MCF 10A (cell line): ENCODE data around the gene TMEM123. TPM values are rescaled to one million over a fixed set of nuclear protein-coding genes. Genes with fewer than 3 reads are reported as not detected.

ENCODE experiments used
- BruUV-seq: library from RNA; stranded (reverse); fragments of 400-500 nt; replicated peaks from 2 replicates; lab custom pipeline; 2021; lab: Mats Ljungman, UMichigan
- CTCF ChIA-PET: fragments of 300-600 bp; sonication (Branson Sonifier 250); formaldehyde crosslinking; extraction: SDS; loops from one replicate; lab custom pipeline; 2021; ENCODE audit warnings: antibody characterized with exemption, inconsistent platforms; lab: Yijun Ruan, JAX
- POLR2A ChIA-PET: fragments of 300-600, 350-650 bp; sonication (Branson Sonifier 250); formaldehyde crosslinking; extraction: SDS; loops from one replicate; lab custom pipeline; 2020; ENCODE audit warnings: antibody characterized with exemption, inconsistent platforms; lab: Yijun Ruan, JAX
- DNase-seq: peaks from one replicate; pipeline ENCODE4 v3.0.0-alpha.2; 2018; ENCODE audit not compliant: unreplicated experiment
- H3K27ac Mint-ChIP-seq: one replicate; pipeline ENCODE4 v1.8.0; 2022; ENCODE audit warnings: mild to moderate bottlenecking, low read depth, mixed read lengths; ENCODE audit not compliant: unreplicated experiment
- H3K27me3 Mint-ChIP-seq: one replicate; pipeline ENCODE4 v1.8.0; 2022; ENCODE audit warnings: mixed read lengths; ENCODE audit not compliant: insufficient read depth, unreplicated experiment
- H3K36me3 Mint-ChIP-seq: one replicate; pipeline ENCODE4 v1.8.0; 2022; ENCODE audit warnings: mild to moderate bottlenecking, moderate library complexity, mixed read lengths; ENCODE audit not compliant: insufficient read depth, unreplicated experiment
- H3K4me1 Mint-ChIP-seq: one replicate; pipeline ENCODE4 v1.8.0; 2022; ENCODE audit warnings: mixed read lengths; ENCODE audit not compliant: insufficient read depth, unreplicated experiment
- H3K4me3 Mint-ChIP-seq: one replicate; pipeline ENCODE4 v1.8.0; 2022; ENCODE audit warnings: mild to moderate bottlenecking, moderate library complexity, mixed read lengths; ENCODE audit not compliant: unreplicated experiment
- H3K9me3 Mint-ChIP-seq: one replicate; pipeline ENCODE4 v1.8.0; 2022; ENCODE audit warnings: mixed read lengths; ENCODE audit not compliant: unreplicated experiment
- CTCF ChIP-seq: fragments of 200-600 bp; IDR thresholded peaks from one replicate; pipeline ENCODE4 v1.8.0; 2022; ENCODE audit warnings: antibody characterized with exemption, mild to moderate bottlenecking; ENCODE audit not compliant: unreplicated experiment
- intact Hi-C: fragments of 100-400 bp; cut with micrococcal nuclease; formaldehyde crosslinking; loops from 2 replicates; pipeline ENCODE4 v1.14.1; 2022
- total RNA-seq: library from RNA; stranded (reverse); gene quantifications from 2 replicates; pipeline ENCODE4 v1.2.3, GENCODE V29; 2022

Gene TMEM123
- total RNA-seq, 1 experiment from 2014 or later = 134 TPM

- ChIA-PET POLR2A (interaction anchor here (1.0 kb wide), 1 partner anchor 25 kb away, joined by 3 read pairs; no protein-coding TSS in a partner anchor), CTCF (interaction anchor here (0.6 to 2.4 kb wide), 5 partner anchors 36 to 191 kb away, joined by 3 to 9 read pairs (median 6); no protein-coding TSS in a partner anchor)
- BruUV-seq = no TSS peak
- Mint-ChIP-seq H3K27ac (no peak overlapping the region), H3K9me3 (no peaks in the 10 kb centered on the region), H3K27me3 (no peaks in the 10 kb centered on the region), H3K4me3 (no peak overlapping the region), H3K36me3 (no peaks in the 10 kb centered on the region), H3K4me1 (no peaks in the 10 kb centered on the region)
- no peak for DNase-seq
- intact Hi-C loops = no loop called here
- no peak for TF ChIP-seq CTCF
Measured at GRCh38 chr11:102426570-102426969, 26.0 kb downstream of the TMEM123 start.

- no peaks in the 10 kb centered on the region for H3K4me1 Mint-ChIP-seq
- POLR2A ChIA-PET = interaction anchor here (1.0 kb wide), 1 partner anchor 26 kb away, joined by 3 read pairs; no protein-coding TSS in a partner anchor
- intact Hi-C loops = no loop called here
Measured at GRCh38 chr11:102426000-102426399, 26.6 kb downstream of the TMEM123 start.

GRCh38 chr11:102423936-102424335 is 28.6 kb downstream of the TMEM123 start:
- peaks cover 10% of the 10 kb centered on the region for H3K4me1 Mint-ChIP-seq
- no peak for TF ChIP-seq CTCF
- BruUV-seq = no TSS peak
- ChIA-PET POLR2A (interaction anchor here (1.3 kb wide), 1 partner anchor 24 kb away, joined by 3 read pairs; no protein-coding TSS in a partner anchor), CTCF (interaction anchor here (0.6 to 1.6 kb wide), 2 partner anchors 13 to 189 kb away, joined by 3 to 8 read pairs; no protein-coding TSS in a partner anchor)
- intact Hi-C loops = no loop called here
- no peaks in the 10 kb centered on the region for H3K36me3 Mint-ChIP-seq
- H3K9me3 Mint-ChIP-seq = no peaks in the 10 kb centered on the region
- H3K27ac Mint-ChIP-seq = no peak overlapping the region
- DNase-seq = no peak
- H3K4me3 Mint-ChIP-seq = no peak overlapping the region
- H3K27me3 Mint-ChIP-seq = no peaks in the 10 kb centered on the region

More at GRCh38 chr11:102426000-102426399, 26.6 kb downstream of the TMEM123 start:
- Mint-ChIP-seq H3K4me3 (no peak overlapping the region), H3K27me3 (no peaks in the 10 kb centered on the region), H3K27ac (no peak overlapping the region), H3K36me3 (no peaks in the 10 kb centered on the region), H3K9me3 (no peaks in the 10 kb centered on the region)
- BruUV-seq = no TSS peak
- CTCF ChIA-PET = interaction anchor here (0.6 to 2.4 kb wide), 4 partner anchors 35 to 1983 kb away, joined by 3 to 9 read pairs (median 5); no protein-coding TSS in a partner anchor
- no peak for TF ChIP-seq CTCF
- no peak for DNase-seq

DNA sequence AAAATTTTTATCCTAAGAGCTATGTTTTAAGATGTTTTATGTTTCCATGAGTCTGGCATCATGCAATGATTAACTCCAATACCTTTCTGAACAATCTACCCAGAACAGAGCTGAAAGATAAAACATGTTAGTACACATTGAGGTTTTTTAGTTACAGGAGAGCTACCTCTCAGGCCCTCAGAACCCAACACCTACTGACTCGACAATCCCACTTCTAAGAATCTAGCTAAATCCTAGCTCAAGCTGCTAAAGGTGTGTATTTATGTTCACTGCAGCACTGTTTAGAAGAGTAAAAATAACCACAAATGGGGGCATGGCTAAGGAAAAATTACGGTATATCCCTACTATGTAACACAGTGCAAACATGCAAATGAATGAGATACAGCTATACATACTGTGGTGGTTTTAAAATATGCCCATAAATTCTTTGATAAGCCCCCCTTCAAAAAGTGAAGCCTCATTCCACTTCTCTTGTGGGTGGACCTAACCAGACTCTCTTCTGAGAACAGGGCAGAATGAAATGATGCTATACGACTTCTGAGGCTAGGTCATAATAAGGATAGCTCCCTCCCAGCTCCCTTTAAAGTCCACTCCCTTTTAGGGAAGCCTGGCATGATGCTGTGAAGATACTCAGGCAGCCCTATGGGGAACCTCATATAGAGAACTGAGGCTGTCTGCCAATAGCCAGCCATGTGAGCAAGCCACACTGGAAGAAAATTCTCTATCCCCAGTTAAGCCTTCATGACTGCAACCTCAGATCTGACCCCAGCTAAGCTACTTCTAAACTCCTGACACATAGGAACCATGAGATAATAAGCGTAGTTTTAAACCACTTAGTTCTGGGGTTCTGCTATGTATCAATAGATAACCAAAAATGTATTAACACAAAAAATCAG is 29.5 kb downstream of the TMEM123 start:
- Mint-ChIP-seq H3K4me3 (no peak overlapping the region), H3K9me3 (no peaks in the 10 kb centered on the region), H3K36me3 (no peaks in the 10 kb centered on the region), H3K27me3 (no peaks in the 10 kb centered on the region), H3K27ac (no peak overlapping the region), H3K4me1 (peaks cover 15% of the 10 kb centered on the region)
- POLR2A ChIA-PET = interaction anchor here (0.9 to 1.3 kb wide), 2 partner anchors 23 to 31 kb away, joined by 3 read pairs; no protein-coding TSS in a partner anchor
- CTCF ChIA-PET = interaction anchor here (0.5 to 1.6 kb wide), 6 partner anchors 12 to 518 kb away, joined by 3 to 8 read pairs (median 4); no protein-coding TSS in a partner anchor
- no peak for TF ChIP-seq CTCF
- intact Hi-C loops = no loop called here
- no TSS peak for BruUV-seq
- DNase-seq = no peak
